H9 (cell line): ENCODE data around the gene OR2V1. TPM values are rescaled to one million over a fixed set of nuclear protein-coding genes. Genes with fewer than 3 reads are reported as not detected.

Source experiments
- DNase-seq: peaks from one replicate; pipeline ENCODE4 v3.0.0-alpha.2; 2017
- H2AFZ ChIP-seq: one replicate; pipeline ENCODE4 v1.6.1; 2013; ENCODE audit warnings: mild to moderate bottlenecking, low read length, control low read depth, moderate library complexity
- H2AK5ac ChIP-seq: 2 replicates; pipeline ENCODE4 v1.6.1; 2013; ENCODE audit warnings: low read length, control low read depth, mixed read lengths; ENCODE audit not compliant: insufficient read length
- H2BK120ac ChIP-seq: one replicate; pipeline ENCODE4 v1.6.1; 2013; ENCODE audit warnings: low read depth, mild to moderate bottlenecking, low read length, control low read depth, inconsistent platforms; ENCODE audit not compliant: poor library complexity, severe bottlenecking
- H2BK12ac ChIP-seq: 2 replicates; pipeline ENCODE4 v1.6.1; 2013; ENCODE audit warnings: low read length, control low read depth, mixed read lengths, low read depth; ENCODE audit not compliant: insufficient read length
- H2BK15ac ChIP-seq: 2 replicates; pipeline ENCODE4 v1.6.1; 2013; ENCODE audit warnings: low read depth, low read length, control low read depth
- H2BK20ac ChIP-seq: one replicate; pipeline ENCODE4 v1.6.1; 2013; ENCODE audit warnings: low read depth, mild to moderate bottlenecking, low read length, control low read depth, inconsistent platforms; ENCODE audit not compliant: poor library complexity, severe bottlenecking
- H2BK5ac ChIP-seq: 2 replicates; pipeline ENCODE4 v1.6.1; 2013; ENCODE audit warnings: low read length, control low read depth, mixed read lengths; ENCODE audit not compliant: insufficient read length
- H3K14ac ChIP-seq: 2 replicates; pipeline ENCODE4 v1.6.1; 2013; ENCODE audit warnings: low read length, control low read depth; ENCODE audit not compliant: insufficient read depth
- H3K18ac ChIP-seq: 2 replicates; pipeline ENCODE4 v1.6.1; 2013; ENCODE audit warnings: low read depth, mild to moderate bottlenecking, mixed read lengths, low read length, control low read depth; ENCODE audit not compliant: insufficient read length
- H3K23ac ChIP-seq: 2 replicates; pipeline ENCODE4 v1.6.1; 2013; ENCODE audit warnings: low read length, control low read depth, mixed read lengths, low read depth; ENCODE audit not compliant: insufficient read length
- H3K23me2 ChIP-seq: 2 replicates; pipeline ENCODE4 v1.6.1; 2013; ENCODE audit warnings: low read depth, mild to moderate bottlenecking, mixed read lengths, low read length, control low read depth; ENCODE audit not compliant: insufficient read length, poor library complexity, severe bottlenecking
- H3K27ac ChIP-seq: 2 replicates; pipeline ENCODE4 v1.5.1; 2013; ENCODE audit warnings: low read length, control low read depth, mixed read lengths, low read depth; ENCODE audit not compliant: insufficient read length
- H3K27me3 ChIP-seq: 2 replicates; pipeline ENCODE4 v1.6.1; 2013; ENCODE audit warnings: low read length, control low read depth, inconsistent platforms; ENCODE audit not compliant: insufficient read depth
- H3K4ac ChIP-seq: 2 replicates; pipeline ENCODE4 v1.6.1; 2013; ENCODE audit warnings: low read depth, mild to moderate bottlenecking, control low read depth, inconsistent platforms, low read length, moderate library complexity
- H3K4me1 ChIP-seq: 2 replicates; pipeline ENCODE4 v1.6.1; 2013; ENCODE audit warnings: low read length, control low read depth, inconsistent platforms; ENCODE audit not compliant: insufficient read depth
- H3K4me2 ChIP-seq: 2 replicates; pipeline ENCODE4 v1.6.1; 2013; ENCODE audit warnings: low read length, control low read depth, mixed read lengths; ENCODE audit not compliant: insufficient read length, insufficient read depth
- H3K56ac ChIP-seq: 2 replicates; pipeline ENCODE4 v1.6.1; 2013; ENCODE audit warnings: low read depth, mild to moderate bottlenecking, mixed read lengths, low read length, control low read depth; ENCODE audit not compliant: insufficient read length
- H3K79me1 ChIP-seq: 2 replicates; pipeline ENCODE4 v1.6.1; 2013; ENCODE audit warnings: low read depth, mild to moderate bottlenecking, moderate library complexity, low read length, control low read depth, inconsistent platforms; ENCODE audit not compliant: insufficient read depth, poor library complexity, severe bottlenecking
- H3K79me2 ChIP-seq: 2 replicates; pipeline ENCODE4 v1.6.1; 2013; ENCODE audit warnings: low read length, control low read depth, inconsistent platforms; ENCODE audit not compliant: insufficient read depth
- H3K9ac ChIP-seq: 2 replicates; pipeline ENCODE4 v1.6.1; 2013; ENCODE audit warnings: low read length, control low read depth, mixed read lengths; ENCODE audit not compliant: insufficient read length; ENCODE audit errors: extremely low read depth
- H3K9me3 ChIP-seq: one replicate; pipeline ENCODE4 v1.6.1; 2013; ENCODE audit warnings: low read depth, low read length, inconsistent platforms; ENCODE audit not compliant: control insufficient read depth
- H3T11ph ChIP-seq: one replicate; pipeline ENCODE4 v1.6.1; 2013; ENCODE audit warnings: mild to moderate bottlenecking, low read length, control low read depth, inconsistent platforms
- H4K20me1 ChIP-seq: one replicate; pipeline ENCODE4 v1.6.1; 2013; ENCODE audit not compliant: control insufficient read depth, insufficient read length, insufficient read depth
- H4K5ac ChIP-seq: 2 replicates; pipeline ENCODE4 v1.6.1; 2013; ENCODE audit warnings: low read depth, mild to moderate bottlenecking, mixed read lengths, low read length, control low read depth; ENCODE audit not compliant: insufficient read length
- H4K8ac ChIP-seq: replicated peaks from 2 replicates; pipeline ENCODE4 v1.6.1; 2013; ENCODE audit warnings: low read length, control low read depth, mixed read lengths, low read depth; ENCODE audit not compliant: insufficient read length
- H4K91ac ChIP-seq: 2 replicates; pipeline ENCODE4 v1.6.1; 2013; ENCODE audit warnings: low read depth, mild to moderate bottlenecking, moderate library complexity, mixed read lengths, low read length, control low read depth; ENCODE audit not compliant: insufficient read length
- H3K27ac Mint-ChIP-seq, 3 experiments: 2 replicates in 2 of 3; 3 replicates in 1 of 3; pipeline ENCODE4 v1.8.0; 2020 to 2021; ENCODE audit warnings: mixed read lengths in 3 of 3, mild to moderate bottlenecking in 1 of 3, moderate library complexity in 1 of 3
- H3K27me3 Mint-ChIP-seq: 2 replicates; pipeline ENCODE4 v1.8.0; 2021; ENCODE audit warnings: low read depth, mild to moderate bottlenecking, moderate library complexity, mixed read lengths
- H3K36me3 Mint-ChIP-seq, 3 experiments: 2 replicates in 2 of 3; 3 replicates in 1 of 3; pipeline ENCODE4 v1.8.0; 2020 to 2021; ENCODE audit warnings: low read depth in 3 of 3, mixed read lengths in 3 of 3; ENCODE audit not compliant: insufficient read depth in 1 of 3
- H3K4me1 Mint-ChIP-seq, 2 experiments: 2 replicates each; pipeline ENCODE4 v1.8.0; 2020; ENCODE audit warnings: mixed read lengths in 2 of 2
- H3K4me3 Mint-ChIP-seq, 2 experiments: 2 replicates in 1 of 2; 3 replicates in 1 of 2; pipeline ENCODE4 v1.8.0; 2020 to 2021; ENCODE audit warnings: mild to moderate bottlenecking in 2 of 2, mixed read lengths in 2 of 2, moderate library complexity in 1 of 2
- H3K9me3 Mint-ChIP-seq, 2 experiments: 2 replicates in 1 of 2; 3 replicates in 1 of 2; pipeline ENCODE4 v1.8.0; 2020; ENCODE audit warnings: mild to moderate bottlenecking in 2 of 2, mixed read lengths in 2 of 2, moderate library complexity in 1 of 2
- CTCF ChIP-seq: fragments of 200-600 bp; sonication (generic); conservative IDR thresholded peaks from 3 replicates; pipeline ENCODE4 v1.8.0; 2021; ENCODE audit warnings: antibody characterized with exemption, mild to moderate bottlenecking
- WGBS: extraction: QIAGEN DNeasy Blood & Tissue Kit; methylation state at CpG from one replicate; pipeline ENCODE4 v1.1.7; 2013; ENCODE audit warnings: missing lambda C conversion rate, low lambda C conversion rate, mixed read lengths; ENCODE audit not compliant: insufficient read length; ENCODE audit errors: extremely low coverage; 5-methylcytosine and 5-hydroxymethylcytosine counted together
- total RNA-seq: library from RNA; stranded (reverse); gene quantifications from 2 replicates; pipeline ENCODE4 v1.2.1, GENCODE V29; 2021

The OR2V1 gene
- total RNA-seq, 1 experiment from 2014 or later: not detected

GRCh38 chr5:181114844-181115778 lies 15.9 kb downstream of the OR2V1 start:
- H2BK12ac ChIP-seq: no peak overlapping the region
- peaks cover 92% of the 10 kb centered on the region for H3K27me3 Mint-ChIP-seq

More at GRCh38 chr5:181114844-181115778, 15.9 kb downstream of the OR2V1 start:
- no CpG with 5 or more reads among the region's 47 CpGs for WGBS
- Histone ChIP-seq H4K91ac (no peak overlapping the region), H3T11ph (no peak overlapping the region), H3K9ac (no peak overlapping the region), H3K27ac (no peak overlapping the region), H2BK120ac (no peak overlapping the region), H2AK5ac (no peak overlapping the region), H4K5ac (no peak overlapping the region), H3K79me2 (no peaks in the 10 kb centered on the region), H3K18ac (no peak overlapping the region), H2BK5ac (no peak overlapping the region), H4K8ac (no peak overlapping the region), H3K23me2 (peaks cover 10% of the 10 kb centered on the region), H3K9me3 (no peaks in the 10 kb centered on the region), H3K4me1 (no peaks in the 10 kb centered on the region), H2BK20ac (no peak overlapping the region), H3K4me2 (peak overlapping the region; percentile 67), H3K14ac (no peak overlapping the region), H3K23ac (no peak overlapping the region), H2BK15ac (no peak overlapping the region), H3K79me1 (no peaks in the 10 kb centered on the region), H3K4ac (no peak overlapping the region), H3K56ac (no peak overlapping the region), H4K20me1 (no peaks in the 10 kb centered on the region), H3K27me3 (peaks cover 2% of the 10 kb centered on the region; the same call in 1 of the 2 replicates), H2AFZ (peak overlapping the region; percentile 56)
- DNase-seq: peak; percentile 53
- Mint-ChIP-seq H3K4me1 (peaks cover 19 to 21% of the 10 kb centered on the region in 2 experiments), H3K27ac (no peak overlapping the region; a peak in 1 of 7 replicates), H3K36me3 (peaks cover 0 to 8% (median 2%) of the 10 kb centered on the region in 3 experiments; a peak in 4 of 7 replicates), H3K9me3 (peaks cover 9 to 12% of the 10 kb centered on the region in 2 experiments; a peak in 4 of 5 replicates), H3K4me3 (peak overlapping the region; percentile 65 to 71)
- TF ChIP-seq CTCF: no peak
